ENCODE data around the gene QARS1. TPM values are rescaled to one million over a fixed set of nuclear protein-coding genes. Genes with fewer than 3 reads are reported as not detected.

The QARS1 gene
- 321 and 422 TPM in 2 replicates for total RNA-seq

GRCh38 chr3:49104427-49105291 lies at the start of gene QARS1:
Gene QARS1, minus strand, starts transcription at chr3:49104757. Its CDS starts 24 bp downstream, at chr3:49104733.
- peak; percentile 68 for DNase-seq (ENCODE audit: low read depth, low spot score)

GRCh38 chr3:49153349-49153912 lies 48.9 kb upstream of the QARS1 start:
- DNase-seq (ENCODE audit: low read depth, low spot score): no peak

- DNase-seq (ENCODE audit: low read depth, low spot score): no peak
Observed at GRCh38 chr3:49151610-49152009, 47.1 kb upstream of the QARS1 start.

GRCh38 chr3:49148159-49148558 lies 43.6 kb upstream of the QARS1 start:
- no peak for DNase-seq (ENCODE audit: low read depth, low spot score)

- DNase-seq (ENCODE audit: low read depth, low spot score): no peak
Observed at GRCh38 chr3:49140080-49140479, 35.5 kb upstream of the QARS1 start.

GRCh38 chr3:49135499-49135898 lies 30.9 kb upstream of the QARS1 start:
- DNase-seq (ENCODE audit: low read depth, low spot score): no peak

- DNase-seq (ENCODE audit: low read depth, low spot score): no peak
Observed at GRCh38 chr3:49134471-49135265, 30.1 kb upstream of the QARS1 start.

GRCh38 chr3:49133226-49133951 lies 28.8 kb upstream of the QARS1 start:
- DNase-seq (ENCODE audit: low read depth, low spot score): peak; percentile 71

- peak; percentile 53 for DNase-seq (ENCODE audit: low read depth, low spot score)
Observed at GRCh38 chr3:49132437-49133225, 28.1 kb upstream of the QARS1 start, which contains the start of gene LAMB2. Gene LAMB2, minus strand, starts transcription at chr3:49133050. Its CDS starts 183 bp downstream, at chr3:49132867.

GRCh38 chr3:49132073-49132436 lies 27.5 kb upstream of the QARS1 start:
- DNase-seq (ENCODE audit: low read depth, low spot score): no peak

- DNase-seq (ENCODE audit: low read depth, low spot score): no peak
Observed at GRCh38 chr3:49131576-49131975, 27.0 kb upstream of the QARS1 start.

- no peak for DNase-seq (ENCODE audit: low read depth, low spot score)
Observed at GRCh38 chr3:49131040-49131439, 26.5 kb upstream of the QARS1 start.

- DNase-seq (ENCODE audit: low read depth, low spot score): no peak
Observed at GRCh38 chr3:49124991-49125670, 20.6 kb upstream of the QARS1 start.

- DNase-seq (ENCODE audit: low read depth, low spot score): no peak
Observed at GRCh38 chr3:49124203-49124602, 19.6 kb upstream of the QARS1 start.

- no peak for DNase-seq (ENCODE audit: low read depth, low spot score)
Observed at GRCh38 chr3:49123687-49124086, 19.1 kb upstream of the QARS1 start.

- DNase-seq (ENCODE audit: low read depth, low spot score): no peak
Observed at GRCh38 chr3:49122886-49123545, 18.5 kb upstream of the QARS1 start.

- no peak for DNase-seq (ENCODE audit: low read depth, low spot score)
Observed at GRCh38 chr3:49122451-49122850, 17.9 kb upstream of the QARS1 start.

- no peak for DNase-seq (ENCODE audit: low read depth, low spot score)
Observed at GRCh38 chr3:49122022-49122421, 17.5 kb upstream of the QARS1 start.

- DNase-seq (ENCODE audit: low read depth, low spot score): no peak
Observed at GRCh38 chr3:49121132-49121736, 16.7 kb upstream of the QARS1 start.

All from pulmonary artery endothelial cell (primary cell).